Gastroesophageal sphincter (tissue), 3 donors: ENCODE measurements around the gene CCNG2.

ENCODE experiments used
- EP300 ChIP-seq: sonication (generic); formaldehyde crosslinking; IDR thresholded peaks from one replicate; pipeline ENCODE4 v1.6.1; 2017; ENCODE audit warnings: antibody characterized with exemption, mild to moderate bottlenecking
- TF ChIP-seq, protein P1 (sequence below), 4 experiments: fragments of 200-600 bp in 2 of 4; fragments of 450-650 bp in 2 of 4; sonication (generic) in 1 of 4; IDR thresholded peaks; one replicate each; pipeline ENCODE4 v1.5.1; 2017 to 2019; ENCODE audit warnings: antibody characterized with exemption in 4 of 4, mild to moderate bottlenecking in 2 of 4, moderate library complexity in 2 of 4

DNA sequence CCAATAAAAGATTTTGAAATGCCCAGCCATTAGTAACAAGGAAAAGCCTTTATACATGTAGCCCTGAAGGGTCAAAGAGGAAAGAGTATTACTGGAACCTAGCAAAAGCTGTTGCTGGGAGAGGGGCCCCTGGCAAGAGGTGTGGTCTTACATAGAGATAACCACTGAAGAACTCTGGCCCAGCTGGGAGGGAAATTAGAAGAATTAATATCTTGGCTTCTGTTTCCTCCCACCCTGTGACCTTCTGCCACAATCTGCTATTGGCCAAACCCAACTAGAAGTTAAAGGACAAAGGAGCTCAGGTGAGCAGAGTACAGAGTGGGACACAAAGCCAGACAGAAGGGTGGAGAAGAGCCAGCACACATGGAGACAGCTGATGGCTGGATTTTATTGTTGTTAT, 39.3 kb upstream of the CCNG2 start:
- TF ChIP-seq, protein P1, sequence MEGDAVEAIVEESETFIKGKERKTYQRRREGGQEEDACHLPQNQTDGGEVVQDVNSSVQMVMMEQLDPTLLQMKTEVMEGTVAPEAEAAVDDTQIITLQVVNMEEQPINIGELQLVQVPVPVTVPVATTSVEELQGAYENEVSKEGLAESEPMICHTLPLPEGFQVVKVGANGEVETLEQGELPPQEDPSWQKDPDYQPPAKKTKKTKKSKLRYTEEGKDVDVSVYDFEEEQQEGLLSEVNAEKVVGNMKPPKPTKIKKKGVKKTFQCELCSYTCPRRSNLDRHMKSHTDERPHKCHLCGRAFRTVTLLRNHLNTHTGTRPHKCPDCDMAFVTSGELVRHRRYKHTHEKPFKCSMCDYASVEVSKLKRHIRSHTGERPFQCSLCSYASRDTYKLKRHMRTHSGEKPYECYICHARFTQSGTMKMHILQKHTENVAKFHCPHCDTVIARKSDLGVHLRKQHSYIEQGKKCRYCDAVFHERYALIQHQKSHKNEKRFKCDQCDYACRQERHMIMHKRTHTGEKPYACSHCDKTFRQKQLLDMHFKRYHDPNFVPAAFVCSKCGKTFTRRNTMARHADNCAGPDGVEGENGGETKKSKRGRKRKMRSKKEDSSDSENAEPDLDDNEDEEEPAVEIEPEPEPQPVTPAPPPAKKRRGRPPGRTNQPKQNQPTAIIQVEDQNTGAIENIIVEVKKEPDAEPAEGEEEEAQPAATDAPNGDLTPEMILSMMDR (IDR thresholded peaks at IDR 0.05) = no peak
- no peak for TF ChIP-seq EP300
